ENCODE measurements around the gene PVR.
"Not testable (repeated sequence)": the region's sequence is repeated elsewhere in the genome, so short reads cannot be mapped to it uniquely, and the experiment has no call there.

The PVR gene

GRCh38 chr19:44626048-44626624 is 17.6 kb upstream of the PVR start:
- H3K27me3 Mint-ChIP-seq (ENCODE audit: low read depth) = no peaks in the 10 kb centered on the region
- DNase-seq (ENCODE audit: low spot score) = no peak

GRCh38 chr19:44627631-44628030 is 16.1 kb upstream of the PVR start:
- H3K4me1 Mint-ChIP-seq (ENCODE audit: low read depth) = no peaks in the 10 kb centered on the region

More at GRCh38 chr19:44626048-44626624, 17.6 kb upstream of the PVR start:
- no peaks in the 10 kb centered on the region for H3K9me3 Mint-ChIP-seq
- no peak overlapping the region for H3K27ac Mint-ChIP-seq
- H3K4me1 Mint-ChIP-seq (ENCODE audit: low read depth) = no peaks in the 10 kb centered on the region
- H3K36me3 Mint-ChIP-seq (ENCODE audit: low read depth) = no peaks in the 10 kb centered on the region
- H3K4me3 Mint-ChIP-seq = no peak overlapping the region

DNA sequence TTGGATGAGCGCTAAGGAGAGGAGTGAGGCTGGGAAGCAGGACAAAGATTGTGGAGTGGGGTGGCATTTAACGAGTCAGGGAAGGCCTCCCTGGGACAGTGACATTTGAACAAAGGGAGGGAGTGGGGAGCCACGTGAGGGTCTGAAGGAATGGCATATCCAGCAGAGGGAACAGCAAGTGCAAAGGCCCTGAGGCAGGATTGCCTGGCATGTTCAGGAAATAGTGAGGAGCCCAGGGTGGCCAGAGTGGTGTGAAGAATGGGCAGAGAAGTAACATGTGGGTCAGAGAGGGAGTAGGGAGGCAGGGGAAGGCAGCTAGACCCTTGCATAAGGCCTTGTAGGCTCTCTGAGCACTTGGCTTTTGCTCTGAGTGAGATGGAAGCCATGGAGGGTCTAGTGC is 14.9 kb upstream of the PVR start:
- H3K4me1 Mint-ChIP-seq (ENCODE audit: low read depth) = no peaks in the 10 kb centered on the region
- no peak for DNase-seq (ENCODE audit: low spot score)
- no peak overlapping the region for H3K4me3 Mint-ChIP-seq
- no peaks in the 10 kb centered on the region for H3K36me3 Mint-ChIP-seq (ENCODE audit: low read depth)
- no peaks in the 10 kb centered on the region for H3K27me3 Mint-ChIP-seq (ENCODE audit: low read depth)
- H3K27ac Mint-ChIP-seq = no peak overlapping the region
- H3K9me3 Mint-ChIP-seq = no peaks in the 10 kb centered on the region

More at GRCh38 chr19:44627631-44628030, 16.1 kb upstream of the PVR start:
- Mint-ChIP-seq H3K36me3 (ENCODE audit: low read depth) (no peaks in the 10 kb centered on the region), H3K4me3 (no peak overlapping the region), H3K27me3 (ENCODE audit: low read depth) (no peaks in the 10 kb centered on the region), H3K9me3 (no peaks in the 10 kb centered on the region), H3K27ac (no peak overlapping the region)
- DNase-seq (ENCODE audit: low spot score) = no peak

DNA sequence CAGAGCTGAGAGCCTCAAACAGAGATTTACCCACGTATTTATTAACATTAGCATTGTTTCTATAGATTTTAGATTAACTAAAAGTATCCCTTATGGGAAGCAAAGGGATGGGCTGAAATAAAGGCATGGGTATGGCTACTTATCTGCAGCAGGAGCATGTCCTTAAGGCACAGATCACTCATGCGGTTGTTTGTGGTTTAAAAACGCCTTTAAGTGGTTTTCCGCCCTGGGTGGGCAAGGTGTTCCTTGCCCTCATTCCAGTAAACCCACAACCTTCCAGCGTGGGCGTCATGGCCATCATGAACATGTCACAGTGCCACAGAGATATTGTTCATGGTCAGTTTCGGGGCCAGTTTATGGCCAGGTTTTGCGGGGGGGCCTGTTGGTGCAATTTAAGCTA is 12.1 kb upstream of the PVR start:
- not testable (repeated sequence) for H3K27me3 Mint-ChIP-seq (ENCODE audit: low read depth); H3K36me3 Mint-ChIP-seq (ENCODE audit: low read depth); H3K27ac Mint-ChIP-seq; DNase-seq (ENCODE audit: low spot score); H3K4me3 Mint-ChIP-seq; H3K9me3 Mint-ChIP-seq; H3K4me1 Mint-ChIP-seq (ENCODE audit: low read depth)

GRCh38 chr19:44634058-44634457 is 9.7 kb upstream of the PVR start:
- H3K27ac Mint-ChIP-seq; DNase-seq (ENCODE audit: low spot score); H3K36me3 Mint-ChIP-seq (ENCODE audit: low read depth); H3K9me3 Mint-ChIP-seq; H3K4me1 Mint-ChIP-seq (ENCODE audit: low read depth); H3K27me3 Mint-ChIP-seq (ENCODE audit: low read depth); H3K4me3 Mint-ChIP-seq: not testable (repeated sequence)

DNA sequence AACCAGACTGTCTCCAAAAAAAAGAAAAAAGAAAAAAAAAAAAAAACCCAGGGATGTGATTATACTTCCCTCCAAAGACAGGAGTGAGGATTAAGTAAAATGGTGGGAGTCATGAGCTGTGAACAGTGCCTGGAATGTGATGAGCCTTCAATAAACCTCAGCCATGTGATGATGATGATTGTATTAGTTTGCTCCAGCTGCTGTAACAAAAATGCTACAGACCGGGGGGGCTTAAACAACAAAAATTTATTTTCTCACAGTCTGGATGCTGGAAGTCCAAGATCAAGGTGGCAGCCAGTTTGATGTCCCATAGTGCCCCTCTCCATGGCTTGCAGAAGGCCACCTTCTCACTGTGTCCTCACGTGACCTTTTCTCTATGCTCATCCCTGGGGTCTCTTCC is 8.9 kb upstream of the PVR start:
- Mint-ChIP-seq H3K27ac (no peak overlapping the region), H3K27me3 (ENCODE audit: low read depth) (no peaks in the 10 kb centered on the region), H3K4me1 (ENCODE audit: low read depth) (no peaks in the 10 kb centered on the region), H3K36me3 (ENCODE audit: low read depth) (no peaks in the 10 kb centered on the region), H3K4me3 (no peak overlapping the region), H3K9me3 (no peaks in the 10 kb centered on the region)
- no peak for DNase-seq (ENCODE audit: low spot score)

- Mint-ChIP-seq H3K4me1 (ENCODE audit: low read depth) (no peaks in the 10 kb centered on the region), H3K27ac (no peak overlapping the region), H3K4me3 (no peak overlapping the region), H3K27me3 (ENCODE audit: low read depth) (no peaks in the 10 kb centered on the region), H3K36me3 (ENCODE audit: low read depth) (no peaks in the 10 kb centered on the region), H3K9me3 (no peaks in the 10 kb centered on the region)
- no peak for DNase-seq (ENCODE audit: low spot score)
These were observed 7.9 kb upstream of the PVR start for GRCh38 chr19:44635581-44636438.

DNA sequence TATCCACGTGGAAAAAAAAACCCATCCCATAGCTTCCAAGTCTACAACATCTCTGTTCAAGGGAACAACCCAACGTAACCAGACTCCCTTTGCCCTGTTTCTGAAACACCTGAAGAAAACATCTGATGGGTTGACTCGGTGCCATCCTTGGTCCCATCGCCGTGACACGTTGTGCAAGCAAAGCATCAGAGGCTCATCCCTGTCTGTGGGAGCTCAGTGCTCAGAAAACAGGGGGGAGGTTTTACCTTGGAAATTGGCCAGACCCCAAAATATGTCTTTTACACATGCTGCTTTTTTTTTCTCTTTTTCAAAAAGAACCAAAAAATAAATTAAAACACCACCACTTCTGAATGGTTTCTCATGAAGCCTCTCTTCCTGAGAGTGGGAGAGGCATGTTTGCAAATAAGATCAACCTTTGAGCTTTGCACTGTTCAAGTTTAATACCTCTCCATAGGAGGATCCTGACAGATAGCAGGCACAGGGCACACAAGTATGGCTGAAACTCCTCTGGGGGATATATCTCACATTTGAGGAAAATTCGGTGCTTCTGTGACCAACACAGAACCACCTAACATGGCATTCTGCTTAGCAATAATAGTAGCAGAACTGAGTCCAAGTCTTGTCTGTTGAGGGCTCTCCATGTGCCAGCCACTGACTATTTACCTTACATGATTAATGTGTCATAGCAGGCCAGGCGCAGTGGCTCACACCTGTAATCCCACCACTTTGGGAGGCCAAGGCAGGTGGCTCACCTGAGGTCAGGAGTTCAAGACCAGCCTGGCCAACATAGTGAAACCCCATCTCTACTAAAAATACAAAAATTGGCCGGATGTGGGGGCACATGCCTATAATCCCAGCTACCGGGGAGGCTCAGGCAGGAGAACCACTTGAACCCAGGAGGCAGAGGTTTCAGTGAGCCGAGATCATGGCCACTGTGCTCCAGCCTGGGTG is 7.0 kb upstream of the PVR start:
- Mint-ChIP-seq H3K27me3 (ENCODE audit: low read depth) (no peaks in the 10 kb centered on the region), H3K4me1 (ENCODE audit: low read depth) (no peaks in the 10 kb centered on the region), H3K4me3 (no peak overlapping the region), H3K27ac (no peak overlapping the region), H3K36me3 (ENCODE audit: low read depth) (no peaks in the 10 kb centered on the region), H3K9me3 (no peaks in the 10 kb centered on the region)
- DNase-seq (ENCODE audit: low spot score) = no peak

DNA sequence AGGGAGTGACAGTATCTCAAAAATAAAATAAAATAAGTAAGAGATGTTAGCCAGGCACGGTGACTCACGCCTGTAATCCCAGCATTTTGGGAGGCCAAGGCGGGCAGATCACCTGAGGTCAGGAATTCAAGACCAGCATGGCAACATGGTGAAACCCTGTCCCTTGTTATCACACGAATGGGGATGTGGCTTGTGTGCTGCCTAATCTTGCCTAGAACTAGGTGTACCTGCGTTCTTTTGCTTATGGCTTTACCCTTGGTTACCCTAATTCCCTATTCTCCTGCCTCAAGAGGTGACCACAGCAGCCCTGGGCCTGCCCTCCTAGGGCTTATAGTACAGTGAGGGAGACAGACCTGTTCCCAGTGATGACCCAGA is 6.3 kb upstream of the PVR start:
- no peak for DNase-seq (ENCODE audit: low spot score)
- Mint-ChIP-seq H3K9me3 (no peaks in the 10 kb centered on the region), H3K27ac (no peak overlapping the region), H3K4me3 (no peak overlapping the region), H3K36me3 (ENCODE audit: low read depth) (no peaks in the 10 kb centered on the region), H3K27me3 (ENCODE audit: low read depth) (no peaks in the 10 kb centered on the region), H3K4me1 (ENCODE audit: low read depth) (no peaks in the 10 kb centered on the region)

DNA sequence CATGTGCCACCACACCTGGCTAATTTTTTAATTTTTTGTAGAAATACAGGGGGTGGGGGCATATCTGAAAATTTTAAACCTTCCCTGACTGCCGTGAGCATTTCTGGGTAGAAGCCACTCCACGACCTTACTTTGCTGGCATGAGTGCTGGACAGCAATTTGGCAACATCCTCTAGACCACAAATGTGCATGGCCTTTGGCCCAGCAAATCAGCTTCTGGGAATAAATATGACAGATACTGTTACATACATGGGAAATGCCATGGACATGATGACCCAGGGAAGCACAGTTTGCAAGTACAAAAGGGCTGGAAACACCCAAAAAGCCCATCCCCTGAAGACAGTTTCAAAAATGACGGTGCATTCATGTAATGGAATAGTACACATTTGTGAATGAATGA is 3.2 kb upstream of the PVR start:
- Mint-ChIP-seq H3K27me3 (ENCODE audit: low read depth) (no peaks in the 10 kb centered on the region), H3K27ac (no peak overlapping the region)

GRCh38 chr19:44641501-44642265 is 2.0 kb upstream of the PVR start:
- DNase-seq (ENCODE audit: low spot score) = no peak
- no peaks in the 10 kb centered on the region for H3K4me1 Mint-ChIP-seq (ENCODE audit: low read depth)
- no peaks in the 10 kb centered on the region for H3K9me3 Mint-ChIP-seq
- no peak overlapping the region for H3K4me3 Mint-ChIP-seq
- H3K36me3 Mint-ChIP-seq (ENCODE audit: low read depth) = no peaks in the 10 kb centered on the region
- no peaks in the 10 kb centered on the region for H3K27me3 Mint-ChIP-seq (ENCODE audit: low read depth)
- H3K27ac Mint-ChIP-seq = no peak overlapping the region

More for the DNA sequence above, 3.2 kb upstream of the PVR start:
- no peaks in the 10 kb centered on the region for H3K9me3 Mint-ChIP-seq
- no peaks in the 10 kb centered on the region for H3K4me1 Mint-ChIP-seq (ENCODE audit: low read depth)
- no peaks in the 10 kb centered on the region for H3K36me3 Mint-ChIP-seq (ENCODE audit: low read depth)
- no peak overlapping the region for H3K4me3 Mint-ChIP-seq
- no peak for DNase-seq (ENCODE audit: low spot score)

GRCh38 chr19:44642377-44642776 is 1.3 kb upstream of the PVR start:
- no peaks in the 10 kb centered on the region for H3K9me3 Mint-ChIP-seq
- no peaks in the 10 kb centered on the region for H3K4me1 Mint-ChIP-seq (ENCODE audit: low read depth)
- no peak overlapping the region for H3K27ac Mint-ChIP-seq
- no peaks in the 10 kb centered on the region for H3K27me3 Mint-ChIP-seq (ENCODE audit: low read depth)
- peak overlapping the region; percentile 7 for H3K4me3 Mint-ChIP-seq
- DNase-seq (ENCODE audit: low spot score) = no peak
- H3K36me3 Mint-ChIP-seq (ENCODE audit: low read depth) = no peaks in the 10 kb centered on the region

DNA sequence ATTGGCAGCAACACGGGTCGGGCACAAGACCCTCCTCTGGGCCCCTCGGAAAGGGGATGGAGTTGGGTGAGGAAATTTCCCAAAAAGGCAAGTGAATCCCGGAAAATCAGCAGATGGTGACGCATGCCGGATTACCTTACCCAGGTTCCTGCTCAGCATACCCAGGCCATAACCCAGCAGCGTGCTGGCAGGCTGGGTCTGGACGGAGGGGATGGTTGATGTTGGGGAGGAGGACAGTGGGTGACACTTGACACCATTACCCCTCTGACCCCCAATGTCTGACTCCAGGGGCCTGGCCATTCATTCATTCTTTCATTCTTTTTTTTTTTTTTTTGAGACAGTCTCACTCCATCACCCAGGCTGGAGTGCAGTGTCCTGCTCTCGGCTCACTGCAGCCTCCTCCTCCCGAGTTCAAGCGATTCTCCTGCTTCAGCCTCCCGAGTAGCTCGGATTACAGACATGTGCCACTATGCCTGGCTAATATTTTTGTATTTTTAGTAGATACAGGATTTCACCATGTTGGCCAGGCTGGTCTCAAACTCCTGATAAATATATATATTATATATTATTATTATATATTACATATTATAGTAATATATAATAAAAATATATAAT is 799 bp downstream of the PVR start:
- Mint-ChIP-seq H3K27ac (no peak overlapping the region), H3K4me3 (peak overlapping the region; percentile 84), H3K36me3 (ENCODE audit: low read depth) (no peaks in the 10 kb centered on the region), H3K9me3 (no peaks in the 10 kb centered on the region), H3K27me3 (ENCODE audit: low read depth) (no peaks in the 10 kb centered on the region), H3K4me1 (ENCODE audit: low read depth) (no peaks in the 10 kb centered on the region)
- no peak for DNase-seq (ENCODE audit: low spot score)
